NOMO-1 (cell line): ENCODE results near the gene SEC14L2.

Experiments used
- DNase-seq, 2 experiments: peaks; one replicate each; lab custom pipeline; 2025; ENCODE audit not compliant: unreplicated experiment in 2 of 2; lab: John Stamatoyannopoulos, UW

The SEC14L2 gene

DNA sequence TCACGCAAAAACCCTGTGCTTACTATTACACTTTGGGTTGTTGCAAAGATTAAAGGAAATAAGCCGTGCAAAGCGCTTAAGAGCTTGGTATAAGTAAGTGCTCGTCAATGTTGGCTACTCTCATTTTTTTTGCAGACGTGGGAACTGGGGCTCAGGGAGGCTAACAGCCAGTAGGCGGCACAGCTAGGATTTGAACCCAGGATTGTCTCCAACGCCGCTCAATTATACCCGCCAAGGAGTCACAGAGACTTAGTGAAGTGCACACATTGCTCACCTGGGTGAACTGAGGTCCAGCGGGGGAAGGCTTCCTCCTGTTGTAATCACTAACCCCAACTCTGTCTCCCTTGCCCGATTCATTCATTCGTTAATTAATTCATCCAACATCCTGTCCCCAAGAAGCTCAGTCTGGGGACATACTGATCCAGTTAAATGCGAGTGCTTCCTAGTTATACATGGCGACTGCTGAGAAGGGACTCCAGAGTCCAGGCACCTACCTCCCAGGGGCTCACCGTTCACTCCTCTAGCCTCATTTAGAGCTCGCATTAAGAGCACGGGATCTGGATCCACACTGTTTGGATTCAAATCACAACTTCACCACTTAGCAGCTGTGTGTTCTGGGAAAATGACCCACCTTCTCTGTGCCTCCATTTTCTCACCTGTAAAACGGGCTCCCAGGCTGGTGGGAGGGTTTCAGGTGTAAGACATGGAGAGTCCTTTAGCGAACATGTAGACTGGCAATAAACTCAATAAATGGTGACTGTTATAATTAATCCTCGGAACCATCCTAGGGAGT, 27.9 kb downstream of the SEC14L2 start:
- DNase-seq: peak in 1 of 2 experiments; percentile 24

DNA sequence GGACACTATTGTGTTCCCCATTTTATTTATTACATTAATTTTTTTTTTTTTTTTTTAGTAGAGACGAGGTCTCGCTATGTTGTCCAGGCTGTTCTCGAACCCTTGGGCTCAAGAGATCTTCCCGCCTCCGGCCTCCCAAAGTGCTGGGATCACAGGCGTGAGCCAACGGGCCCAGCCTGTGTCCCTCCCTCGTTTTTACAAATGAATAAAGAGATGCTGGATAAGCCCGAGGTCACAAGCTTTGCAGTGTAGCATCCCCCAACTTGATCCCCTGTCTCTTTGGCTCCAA, 28.5 kb downstream of the SEC14L2 start:
- DNase-seq: no peak

DNA sequence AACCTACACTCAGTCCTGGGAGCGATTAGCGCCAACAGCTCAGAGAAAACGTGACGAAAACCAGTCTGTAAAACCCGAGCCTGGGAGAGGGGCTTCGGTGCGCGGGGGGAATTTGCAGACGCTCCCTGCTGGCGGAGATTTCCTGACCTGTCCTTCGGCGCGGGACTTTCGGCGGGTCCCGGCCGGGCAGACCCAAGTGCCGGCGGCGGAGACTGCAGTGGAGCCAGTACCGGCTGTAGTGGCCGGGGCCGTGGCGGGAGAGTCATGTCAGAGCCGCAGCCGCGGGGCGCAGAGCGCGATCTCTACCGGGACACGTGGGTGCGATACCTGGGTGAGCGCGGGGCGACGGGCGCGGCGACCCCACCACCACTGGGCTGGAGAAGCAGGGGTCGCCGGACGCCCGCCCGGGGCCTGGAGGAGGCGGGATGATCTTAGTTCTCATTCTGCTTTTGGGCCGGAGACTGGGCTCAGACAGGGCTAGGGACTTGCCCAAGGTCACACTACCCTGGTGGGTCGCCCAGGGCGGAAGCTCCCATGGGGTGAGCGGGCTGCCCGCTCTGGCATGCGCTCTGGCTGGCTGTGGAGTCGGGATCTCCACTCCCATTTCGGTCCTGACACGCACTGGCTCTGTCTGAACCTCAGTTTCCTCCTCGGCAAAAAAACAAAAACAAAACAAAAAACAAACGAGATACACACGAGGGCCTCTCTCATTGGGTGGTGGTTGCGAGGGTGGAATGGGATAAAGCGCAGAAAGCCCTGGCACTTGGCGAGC, 29.0 kb downstream of the SEC14L2 start, which contains the start of gene MTFP1:
Gene MTFP1 (plus strand): TSS at position 153 of the 772 bp plus-strand sequence. CDS start 112 bp downstream, at position 265.
- DNase-seq: peak; percentile 33 to 63

DNA sequence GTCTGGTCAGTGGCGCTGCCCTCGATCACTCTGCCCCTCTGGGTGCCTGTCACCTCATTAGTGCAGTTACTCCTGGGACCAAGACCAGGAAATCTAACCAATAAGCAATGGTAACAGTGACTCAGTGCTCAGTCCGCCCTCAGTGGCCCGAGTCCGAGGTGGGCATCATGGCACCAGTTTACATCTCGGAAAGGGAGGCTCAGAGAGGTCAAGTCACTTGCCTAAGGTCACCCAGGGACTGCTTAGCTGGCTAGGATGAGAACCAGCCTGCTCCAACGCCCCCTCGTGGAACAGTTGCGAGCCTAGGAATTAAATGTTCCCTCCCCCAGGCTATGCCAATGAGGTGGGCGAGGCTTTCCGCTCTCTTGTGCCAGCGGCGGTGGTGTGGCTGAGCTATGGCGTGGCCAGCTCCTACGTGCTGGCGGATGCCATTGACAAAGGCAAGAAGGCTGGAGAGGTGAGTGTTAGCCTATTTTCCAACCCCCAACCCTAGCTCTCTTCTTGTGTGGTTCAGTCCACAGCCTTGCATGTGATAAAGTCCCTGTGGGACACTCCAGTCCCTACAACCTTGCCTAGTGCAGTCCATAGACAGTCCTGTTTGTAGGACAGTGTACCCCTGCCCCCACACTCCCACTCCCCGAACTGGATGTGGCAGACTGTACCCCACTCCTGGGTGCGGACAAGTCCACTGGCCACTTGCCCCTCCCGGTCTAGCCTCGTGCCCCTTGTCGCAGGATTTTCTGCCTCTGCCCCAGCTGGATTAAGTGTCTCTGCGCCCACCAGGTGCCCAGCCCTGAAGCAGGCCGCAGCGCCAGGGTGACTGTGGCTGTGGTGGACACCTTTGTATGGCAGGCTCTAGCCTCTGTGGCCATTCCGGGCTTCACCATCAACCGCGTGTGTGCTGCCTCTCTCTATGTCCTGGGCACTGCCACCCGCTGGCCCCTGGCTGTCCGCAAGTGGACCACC, 29.9 kb downstream of the SEC14L2 start:
- DNase-seq: peak; percentile 51 to 71

DNA sequence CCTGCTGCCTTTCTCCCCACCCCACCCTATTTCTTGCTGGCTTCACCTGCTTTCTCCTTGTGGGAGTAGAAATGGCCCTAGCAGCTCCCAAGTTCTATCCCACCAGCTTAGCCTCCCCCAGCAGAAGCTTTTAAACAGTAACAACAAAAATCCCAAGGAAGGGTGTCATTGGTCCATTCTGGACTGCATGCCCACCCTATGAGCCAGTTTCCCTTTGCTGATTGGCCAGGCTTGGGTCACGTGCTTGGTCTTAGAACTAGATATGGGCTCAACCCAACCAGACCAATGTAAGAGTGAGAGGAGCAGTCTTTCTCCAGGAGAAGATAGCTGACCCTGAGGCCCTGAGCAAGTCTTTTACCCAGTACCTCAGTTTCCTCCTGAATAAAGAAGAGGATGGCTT, 31.1 kb downstream of the SEC14L2 start:
- DNase-seq: no peak

DNA sequence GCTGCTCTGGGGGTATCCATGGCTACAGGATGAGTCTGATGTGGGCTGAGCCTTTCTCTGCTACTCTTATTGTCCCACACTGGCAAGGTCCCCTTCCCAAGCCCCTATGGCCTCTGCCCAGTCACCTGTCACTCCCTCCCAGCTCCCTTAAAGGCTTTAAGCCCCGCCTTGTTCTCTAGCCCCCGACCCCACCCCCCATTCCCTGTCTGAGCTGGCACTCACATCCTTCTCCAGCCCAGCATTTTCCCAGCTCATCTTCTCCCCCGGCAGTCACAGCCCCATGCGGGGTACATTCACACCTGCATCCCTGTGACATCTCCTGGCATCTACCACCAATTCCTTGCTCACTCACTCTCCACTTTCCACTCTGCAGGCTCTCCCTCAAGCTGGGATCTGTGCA, 33.1 kb downstream of the SEC14L2 start:
- no peak for DNase-seq

DNA sequence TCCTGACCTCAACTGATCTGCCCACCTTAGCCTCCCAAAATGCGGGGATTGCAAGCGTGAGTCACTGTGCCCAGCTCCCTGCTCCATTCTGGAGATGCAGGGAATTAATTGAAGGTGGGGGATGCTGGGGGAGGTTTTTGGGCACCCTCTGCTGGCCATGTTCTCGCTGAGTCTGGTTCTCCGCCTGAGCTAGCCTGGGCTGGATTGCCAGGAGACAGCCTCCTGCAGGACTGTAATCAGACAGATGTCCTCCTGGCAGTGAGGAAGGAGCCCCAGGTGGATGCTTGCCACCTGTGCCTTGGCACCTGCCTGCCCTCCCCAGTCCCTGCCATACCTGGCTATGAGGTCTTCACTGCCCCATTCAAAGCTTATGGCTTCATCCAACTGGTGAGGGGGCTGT, 34.1 kb downstream of the SEC14L2 start:
- DNase-seq: no peak

DNA sequence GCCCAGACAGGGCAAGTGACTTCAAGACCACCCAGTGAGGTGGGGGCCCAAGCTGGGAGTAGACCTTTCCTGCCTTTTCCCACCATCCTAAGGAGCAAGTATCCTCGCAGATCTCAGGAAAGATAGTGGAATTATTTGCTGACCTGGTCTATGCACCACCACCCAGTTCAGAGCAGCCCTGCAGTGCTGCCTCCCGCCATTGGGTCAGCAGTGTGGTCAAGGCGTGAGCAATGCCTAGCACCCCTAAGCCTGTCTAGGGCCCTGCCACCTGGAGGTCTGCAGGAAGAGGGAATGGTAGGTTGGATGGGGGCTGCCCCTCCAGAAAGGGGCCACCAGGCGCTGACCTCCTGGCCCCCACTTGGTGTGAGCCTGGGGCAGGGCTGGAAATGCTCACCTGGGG, 35.3 kb downstream of the SEC14L2 start:
- DNase-seq: no peak

DNA sequence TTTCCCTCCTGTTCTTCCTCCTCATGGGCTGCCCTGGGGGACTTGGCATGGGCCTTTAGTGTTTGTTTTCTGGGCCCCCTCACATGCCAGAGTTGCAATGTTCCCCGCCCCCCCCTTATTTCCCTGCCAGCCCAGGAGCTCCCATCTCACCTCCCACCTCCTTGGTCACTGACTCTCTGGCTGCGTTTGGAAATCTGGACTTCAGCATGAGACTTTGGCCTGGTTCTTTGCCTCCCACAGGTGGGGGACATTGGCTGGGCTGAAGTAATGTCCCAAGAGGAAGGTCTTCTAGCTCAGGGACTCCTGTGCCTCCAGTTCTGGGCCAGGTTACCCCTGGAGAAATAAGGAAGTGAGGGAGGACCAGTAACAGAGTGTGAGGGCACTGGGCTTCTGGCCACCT, 35.7 kb downstream of the SEC14L2 start:
- no peak for DNase-seq

DNA sequence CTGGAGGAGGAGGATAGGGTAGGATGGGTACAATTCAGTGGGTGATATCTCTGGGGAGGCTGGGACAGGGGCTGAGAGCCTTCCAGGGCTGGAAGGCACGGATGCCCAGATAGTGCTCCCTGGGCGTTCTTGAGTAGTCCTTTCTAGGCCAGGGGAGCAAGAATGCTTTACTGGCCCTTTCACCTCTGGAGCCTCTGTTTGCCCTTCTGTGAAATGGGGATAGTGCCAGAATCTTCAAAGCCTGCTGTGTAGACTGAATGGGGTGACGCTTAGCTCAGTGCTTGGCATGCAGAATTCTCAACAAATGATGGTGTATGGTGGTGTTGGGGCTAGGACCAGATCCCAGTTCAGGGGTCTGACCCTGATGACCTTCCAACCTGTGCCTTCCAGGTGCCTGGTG, 36.4 kb downstream of the SEC14L2 start:
- DNase-seq: no peak

DNA sequence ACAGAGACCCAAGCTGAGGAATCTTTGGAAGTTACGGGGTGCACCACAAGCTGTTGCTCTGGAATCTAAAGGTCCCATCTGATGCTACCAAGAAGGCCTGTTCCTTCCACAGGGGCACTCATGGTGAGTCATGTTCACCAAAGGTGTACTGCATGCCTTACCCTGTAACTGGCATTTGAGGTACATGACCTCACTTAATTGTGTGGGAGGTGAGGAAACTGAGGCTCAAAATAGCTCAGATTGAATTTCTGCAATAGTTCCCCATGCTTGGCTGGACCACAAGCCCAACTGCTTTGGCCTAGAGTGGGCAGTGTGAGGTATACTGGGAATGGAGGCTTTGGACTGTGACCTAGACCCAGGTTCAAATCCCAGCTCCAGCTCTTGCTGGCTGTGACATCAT, 37.0 kb downstream of the SEC14L2 start:
- no peak for DNase-seq

DNA sequence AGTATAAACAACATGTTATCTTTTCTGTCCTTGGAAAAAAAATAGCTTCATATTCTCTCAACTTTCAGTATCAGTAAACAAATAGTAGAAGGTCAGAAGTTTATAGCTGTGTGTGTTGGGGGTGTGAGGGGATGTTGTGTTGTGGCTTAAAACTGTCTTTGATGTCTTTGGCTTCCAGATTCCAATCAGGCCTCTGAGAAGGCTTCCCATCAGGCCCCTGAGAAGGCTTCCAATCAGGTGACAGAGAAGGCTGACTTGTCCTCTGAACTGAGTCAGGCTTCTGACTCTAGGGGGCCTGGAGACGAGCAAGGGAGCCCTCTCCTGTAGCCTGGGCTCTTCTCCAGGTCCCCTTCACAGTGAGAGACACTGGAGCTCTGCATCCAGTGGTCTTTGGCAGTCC, 38.0 kb downstream of the SEC14L2 start:
- DNase-seq: no peak

DNA sequence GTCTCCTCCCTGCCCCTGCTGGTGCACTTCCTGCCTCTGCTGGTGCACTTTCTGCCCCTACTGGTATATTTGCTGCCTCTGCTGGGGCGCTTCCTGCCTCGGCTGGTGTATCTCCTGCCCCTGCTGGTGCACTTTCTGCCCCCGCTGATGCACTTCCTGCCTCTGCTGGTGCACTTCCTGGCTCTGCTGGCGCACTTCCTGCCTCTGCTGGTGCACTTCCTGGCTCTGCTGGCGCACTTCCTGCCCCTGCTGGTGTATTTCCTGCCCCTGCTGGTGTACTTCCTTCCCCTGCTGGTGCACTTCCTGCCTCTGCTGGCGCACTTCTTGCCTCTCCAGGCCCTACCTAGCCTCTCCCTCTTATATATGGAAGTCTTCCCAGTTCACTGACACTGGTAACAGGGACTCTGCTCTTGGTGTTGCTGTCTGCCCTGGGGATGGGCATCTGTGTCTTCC, 38.9 kb downstream of the SEC14L2 start:
- no peak for DNase-seq

DNA sequence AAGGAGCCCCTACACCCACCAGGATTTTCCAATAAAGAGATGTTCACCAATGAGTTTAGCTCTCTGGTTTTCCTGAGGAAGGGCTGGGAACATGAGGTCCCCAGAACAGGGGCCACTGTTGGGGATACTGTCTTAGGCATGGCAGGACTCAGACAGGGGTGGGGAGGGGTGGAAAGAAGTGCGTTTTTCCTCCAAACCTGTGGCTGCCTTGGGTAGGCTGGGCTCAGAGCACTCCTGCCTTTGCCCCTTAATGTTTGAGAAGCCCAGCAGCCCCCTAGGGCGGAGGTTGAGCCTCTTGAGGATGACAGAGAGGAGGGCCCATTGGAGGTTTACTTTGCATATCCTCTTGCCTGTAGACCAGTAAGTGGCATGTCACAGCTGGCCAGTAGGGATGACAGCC, 39.4 kb downstream of the SEC14L2 start:
- DNase-seq: no peak

DNA sequence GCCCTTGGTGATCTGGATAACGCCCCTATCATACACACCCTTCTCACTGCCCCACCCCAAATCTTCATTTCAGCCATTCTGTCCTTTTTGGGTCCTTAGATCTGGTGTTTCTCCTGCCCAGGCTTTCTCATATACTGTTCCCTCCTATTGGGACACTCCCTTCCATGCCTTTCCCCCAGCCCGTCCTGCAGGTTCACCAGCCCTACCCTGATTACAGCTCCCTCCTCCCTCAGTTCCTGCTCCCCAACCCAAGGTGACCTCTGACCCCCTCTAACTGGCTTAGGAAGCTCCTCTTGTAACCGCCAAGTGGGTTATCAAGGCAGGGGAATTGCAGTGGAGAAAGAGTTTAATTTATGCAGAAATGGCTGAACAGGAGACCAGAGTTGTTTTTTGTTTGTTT, 41.7 kb downstream of the SEC14L2 start:
- no peak for DNase-seq

DNA sequence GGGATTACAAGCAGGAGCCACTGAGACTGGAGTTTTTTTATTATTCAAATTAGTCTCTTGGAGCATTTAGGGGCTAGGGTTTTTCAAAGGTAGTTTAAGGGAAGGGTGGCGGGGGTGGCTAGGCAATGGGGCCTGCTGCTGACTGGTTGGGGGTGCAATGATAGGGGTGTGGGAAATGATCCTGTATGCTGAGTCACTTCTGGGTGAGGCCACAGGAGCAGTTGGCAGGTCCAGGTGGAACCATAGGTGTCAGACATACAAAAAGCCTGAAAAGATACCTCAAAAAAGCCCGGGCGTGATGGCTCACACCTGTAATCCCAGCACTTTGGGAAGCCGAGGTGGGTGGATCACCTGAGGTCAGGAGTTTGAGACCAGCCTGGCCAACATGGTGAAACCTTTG, 42.4 kb downstream of the SEC14L2 start:
- no peak for DNase-seq

DNA sequence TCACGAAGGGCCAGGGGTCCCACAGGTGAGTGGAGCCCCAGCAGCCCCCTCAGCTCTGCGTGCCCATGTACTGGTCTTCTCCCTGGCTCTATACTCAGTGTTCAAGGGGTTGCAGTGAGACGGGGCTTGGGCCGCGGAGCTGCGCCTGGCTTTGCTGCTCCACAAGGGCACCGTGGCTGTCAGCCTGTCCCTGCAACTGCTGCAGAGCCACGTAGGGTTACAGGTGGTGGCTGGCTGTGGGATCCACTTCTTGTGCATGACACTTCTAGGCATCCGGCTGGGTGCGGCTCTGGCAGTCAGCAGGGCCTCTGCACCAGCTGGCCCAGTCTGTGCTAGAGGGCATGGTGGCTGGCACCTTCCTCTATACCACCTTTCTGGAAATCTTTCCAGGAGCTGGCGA, 43.0 kb downstream of the SEC14L2 start:
- no peak for DNase-seq

DNA sequence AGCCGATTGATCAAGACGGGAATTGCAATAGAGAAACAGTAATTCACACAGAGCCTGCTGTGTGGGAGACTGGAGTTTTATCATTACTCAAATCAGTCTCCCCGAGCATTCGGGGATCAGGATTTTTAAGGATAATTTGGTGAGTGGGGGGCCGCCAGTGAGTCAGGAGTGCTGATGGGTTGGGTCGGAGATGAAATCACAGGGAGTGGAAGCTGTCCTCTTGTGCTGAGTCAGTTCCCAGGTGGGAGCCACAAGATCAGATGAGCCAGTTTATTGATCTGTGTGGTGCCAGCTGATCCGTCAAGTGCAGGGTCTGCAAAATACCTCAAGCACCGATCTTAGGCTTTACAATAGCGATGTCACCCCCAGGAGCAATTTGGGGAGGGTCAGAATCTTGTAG, 44.3 kb downstream of the SEC14L2 start:
- no peak for DNase-seq

DNA sequence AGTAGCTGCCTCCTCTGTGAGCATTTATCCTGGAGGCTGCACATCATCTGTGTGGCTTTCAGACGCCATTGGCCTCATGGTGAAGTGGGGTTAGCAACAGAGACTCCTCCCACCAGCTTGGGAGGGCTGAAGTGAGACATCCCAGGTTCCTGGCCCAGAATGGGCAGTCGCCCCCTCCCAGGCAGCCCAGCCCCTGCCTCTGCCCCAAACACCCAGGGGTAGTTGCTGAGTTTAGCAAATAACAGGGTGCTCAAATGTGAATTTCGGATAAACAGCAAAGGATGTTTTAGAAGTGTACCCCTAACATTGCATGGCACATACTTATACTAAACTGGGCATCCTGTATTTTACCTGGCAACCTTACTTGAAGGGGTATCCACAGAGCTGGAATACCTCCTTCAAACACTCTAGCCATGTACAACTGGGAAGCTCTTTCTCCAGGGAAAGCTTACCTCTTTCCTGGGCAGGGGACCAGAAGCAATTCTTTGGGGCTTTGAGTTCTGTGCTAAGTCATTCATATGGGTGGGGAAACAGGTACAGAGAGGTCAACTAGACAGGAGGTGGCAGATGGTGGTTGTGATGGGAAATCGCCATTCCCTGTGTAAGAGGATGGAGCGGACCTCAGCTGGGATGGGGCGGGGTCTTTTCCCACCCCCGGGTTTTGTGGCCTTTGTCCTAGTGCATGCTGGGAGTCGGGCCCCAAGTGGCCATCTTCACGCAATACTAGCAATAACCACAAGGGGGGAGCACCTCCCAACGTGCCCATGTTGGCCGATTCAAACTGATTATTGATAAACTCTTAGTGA, 48.0 kb downstream of the SEC14L2 start:
- peak in 1 of 2 experiments; percentile 36 for DNase-seq

DNA sequence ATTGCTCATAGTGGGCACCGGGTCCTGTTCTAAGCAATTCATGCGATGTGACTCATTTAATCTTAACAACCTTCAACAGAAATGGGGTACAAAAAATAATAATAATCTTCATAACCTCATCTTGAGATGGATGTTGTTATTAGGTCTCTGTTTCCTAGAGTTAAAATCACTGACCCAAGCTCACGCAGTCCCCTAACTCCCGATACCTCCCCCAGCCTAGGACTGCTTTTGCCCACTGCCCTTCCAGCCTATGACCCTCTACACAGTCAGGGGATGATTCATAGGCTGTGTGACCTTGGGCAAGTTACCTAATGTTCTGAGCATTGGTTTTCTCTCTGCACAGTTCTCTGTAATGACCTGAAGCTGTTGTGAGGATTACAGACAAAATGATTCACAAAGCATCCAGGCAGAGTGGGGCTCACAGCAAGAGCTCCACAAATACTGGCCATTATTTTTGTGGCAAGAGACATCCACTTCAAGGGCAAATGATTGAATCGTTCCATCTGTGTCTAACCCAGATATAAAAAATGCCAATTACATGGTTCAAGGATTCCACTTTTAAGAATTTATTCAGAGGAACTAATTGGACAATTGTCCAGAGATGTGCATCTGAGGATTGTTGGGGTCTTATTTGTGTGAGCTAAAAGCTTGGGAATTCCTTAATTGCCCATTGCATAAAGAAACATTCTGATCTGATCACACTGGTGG, 48.8 kb downstream of the SEC14L2 start:
- no peak for DNase-seq
